Hepatocyte (in vitro differentiated cells): ENCODE measurements around the gene MFAP3L.

ENCODE experiments used
- CTCF ChIP-seq: fragments of 200-600 bp; sonication (generic); IDR thresholded peaks from 2 replicates; pipeline ENCODE4 v1.5.1; 2016; ENCODE audit warnings: antibody characterized with exemption, mild to moderate bottlenecking; ENCODE audit not compliant: poor library complexity
- EZH2 ChIP-seq: fragments of 200-600 bp; sonication (generic); IDR thresholded peaks from 2 replicates; pipeline ENCODE4 v1.6.1; 2016; ENCODE audit warnings: antibody characterized with exemption, mild to moderate bottlenecking, borderline replicate concordance
- EZH2phosphoT487 ChIP-seq: fragments of 200-600 bp; sonication (generic); IDR thresholded peaks from one replicate; pipeline ENCODE4 v1.6.1; 2018; ENCODE audit warnings: antibody characterized with exemption, mild to moderate bottlenecking, low read depth, moderate library complexity; ENCODE audit not compliant: unreplicated experiment, severe bottlenecking

GRCh38 chr4:170033999-170034398 is 7.8 kb upstream of the MFAP3L start:
- TF ChIP-seq EZH2 = no peak
- TF ChIP-seq CTCF = no peak
- no peak for TF ChIP-seq EZH2phosphoT487
